ENCODE measurements around the gene PAK3.

PAK3 gene

GRCh38 chrX:111124418-111124817 is 28.4 kb downstream of the PAK3 start:
- in situ Hi-C loops (cut with HindIII; ENCODE audit: low pct_ligation_motif_present, low pct_unique_long_range_greater_than_20kb, low sequenced_read_pairs) = no loop called here
- DNase-seq = no peak

GRCh38 chrX:111127038-111127437 is 31.0 kb downstream of the PAK3 start:
- DNase-seq = no peak

GRCh38 chrX:111129921-111130320 is 33.9 kb downstream of the PAK3 start:
- no peak for DNase-seq
- in situ Hi-C loops (cut with HindIII; ENCODE audit: low pct_ligation_motif_present, low pct_unique_long_range_greater_than_20kb, low sequenced_read_pairs) = no loop called here

More at GRCh38 chrX:111127038-111127437, 31.0 kb downstream of the PAK3 start:
- in situ Hi-C loops (cut with HindIII; ENCODE audit: low pct_ligation_motif_present, low pct_unique_long_range_greater_than_20kb, low sequenced_read_pairs) = no loop called here

- no peak for DNase-seq
- in situ Hi-C loops (cut with HindIII; ENCODE audit: low pct_ligation_motif_present, low pct_unique_long_range_greater_than_20kb, low sequenced_read_pairs) = no loop called here
Observed at GRCh38 chrX:111131572-111131971, 35.6 kb downstream of the PAK3 start.

GRCh38 chrX:111133389-111133788 is 37.4 kb downstream of the PAK3 start:
- DNase-seq = no peak
- in situ Hi-C loops (cut with HindIII; ENCODE audit: low pct_ligation_motif_present, low pct_unique_long_range_greater_than_20kb, low sequenced_read_pairs) = no loop called here

GRCh38 chrX:111145878-111146277 is 49.9 kb downstream of the PAK3 start:
- in situ Hi-C loops (cut with HindIII; ENCODE audit: low pct_ligation_motif_present, low pct_unique_long_range_greater_than_20kb, low sequenced_read_pairs) = no loop called here
- no peak for DNase-seq

- in situ Hi-C loops (cut with HindIII; ENCODE audit: low pct_ligation_motif_present, low pct_unique_long_range_greater_than_20kb, low sequenced_read_pairs) = no loop called here
- no peak for DNase-seq
Observed at GRCh38 chrX:111151764-111152163, 55.8 kb downstream of the PAK3 start.

GRCh38 chrX:111159232-111159631 is 63.2 kb downstream of the PAK3 start:
- in situ Hi-C loops (cut with HindIII; ENCODE audit: low pct_ligation_motif_present, low pct_unique_long_range_greater_than_20kb, low sequenced_read_pairs) = no loop called here
- no peak for DNase-seq

GRCh38 chrX:111164728-111165127 is 68.7 kb downstream of the PAK3 start:
- in situ Hi-C loops (cut with HindIII; ENCODE audit: low pct_ligation_motif_present, low pct_unique_long_range_greater_than_20kb, low sequenced_read_pairs) = no loop called here
- DNase-seq = no peak

- no peak for DNase-seq
- in situ Hi-C loops (cut with HindIII; ENCODE audit: low pct_ligation_motif_present, low pct_unique_long_range_greater_than_20kb, low sequenced_read_pairs) = no loop called here
Observed at GRCh38 chrX:111165902-111166301, 69.9 kb downstream of the PAK3 start.

- in situ Hi-C loops (cut with HindIII; ENCODE audit: low pct_ligation_motif_present, low pct_unique_long_range_greater_than_20kb, low sequenced_read_pairs) = no loop called here
- no peak for DNase-seq
Observed at GRCh38 chrX:111167334-111167733, 71.3 kb downstream of the PAK3 start.

GRCh38 chrX:111168314-111168713 is 72.3 kb downstream of the PAK3 start:
- in situ Hi-C loops (cut with HindIII; ENCODE audit: low pct_ligation_motif_present, low pct_unique_long_range_greater_than_20kb, low sequenced_read_pairs) = no loop called here
- DNase-seq = peak; percentile 4

- in situ Hi-C loops (cut with HindIII; ENCODE audit: low pct_ligation_motif_present, low pct_unique_long_range_greater_than_20kb, low sequenced_read_pairs) = no loop called here
- no peak for DNase-seq
Observed at GRCh38 chrX:111169141-111169540, 73.2 kb downstream of the PAK3 start.

GRCh38 chrX:111170017-111170416 is 74.0 kb downstream of the PAK3 start:
- in situ Hi-C loops (cut with HindIII; ENCODE audit: low pct_ligation_motif_present, low pct_unique_long_range_greater_than_20kb, low sequenced_read_pairs) = no loop called here
- no peak for DNase-seq

GRCh38 chrX:111180750-111181240 is 84.8 kb downstream of the PAK3 start:
- in situ Hi-C loops (cut with HindIII; ENCODE audit: low pct_ligation_motif_present, low pct_unique_long_range_greater_than_20kb, low sequenced_read_pairs) = no loop called here
- no peak for DNase-seq

- in situ Hi-C loops (cut with HindIII; ENCODE audit: low pct_ligation_motif_present, low pct_unique_long_range_greater_than_20kb, low sequenced_read_pairs) = no loop called here
- DNase-seq = no peak
Observed at GRCh38 chrX:111181951-111182350, 86.0 kb downstream of the PAK3 start.

- no peak for DNase-seq
- in situ Hi-C loops (cut with HindIII; ENCODE audit: low pct_ligation_motif_present, low pct_unique_long_range_greater_than_20kb, low sequenced_read_pairs) = no loop called here
Observed at GRCh38 chrX:111182997-111183396, 87.0 kb downstream of the PAK3 start.

- in situ Hi-C loops (cut with HindIII; ENCODE audit: low pct_ligation_motif_present, low pct_unique_long_range_greater_than_20kb, low sequenced_read_pairs) = no loop called here
Observed at GRCh38 chrX:111191598-111191997, 95.6 kb downstream of the PAK3 start.

GRCh38 chrX:111199505-111199904 is 103.5 kb downstream of the PAK3 start:
- in situ Hi-C loops (cut with HindIII; ENCODE audit: low pct_ligation_motif_present, low pct_unique_long_range_greater_than_20kb, low sequenced_read_pairs) = no loop called here
- no peak for DNase-seq

More at GRCh38 chrX:111191598-111191997, 95.6 kb downstream of the PAK3 start:
- DNase-seq = no peak

- no peak for DNase-seq
- in situ Hi-C loops (cut with HindIII; ENCODE audit: low pct_ligation_motif_present, low pct_unique_long_range_greater_than_20kb, low sequenced_read_pairs) = no loop called here
Observed at GRCh38 chrX:111200327-111200726, 104.3 kb downstream of the PAK3 start.

- in situ Hi-C loops (cut with HindIII; ENCODE audit: low pct_ligation_motif_present, low pct_unique_long_range_greater_than_20kb, low sequenced_read_pairs) = no loop called here
- DNase-seq = no peak
Observed at GRCh38 chrX:111207851-111208250, 111.9 kb downstream of the PAK3 start.
